GM13977 (cell line): ENCODE measurements around the gene NDUFA11.

Source experiments
- DNase-seq: peaks from one replicate; pipeline ENCODE4 v3.0.0; 2012; ENCODE audit warnings: low spot score
- CTCF ChIP-seq: IDR thresholded peaks from 2 replicates; pipeline ENCODE4 v1.5.1; 2012; ENCODE audit warnings: mild to moderate bottlenecking, control low read depth; ENCODE audit not compliant: insufficient read depth; ENCODE audit errors: extremely low read depth, missing control alignments
- in situ Hi-C: fragments of 300-500 bp; cut with MboI; formaldehyde crosslinking; loops from one replicate; pipeline ENCODE4 v1.12.0; 2022; ENCODE audit warnings: low sequenced_read_pairs, low pct_unique_long_range_greater_than_20kb, mixed read lengths, inconsistent platforms; ENCODE audit not compliant: unreplicated experiment

Gene NDUFA11

GRCh38 chr19:5926641-5927440, 23.3 kb upstream of the NDUFA11 start:
- no peak for TF ChIP-seq CTCF
- no peak for DNase-seq
- in situ Hi-C loops = no loop called here

- TF ChIP-seq CTCF = no peak
- in situ Hi-C loops = no loop called here
- no peak for DNase-seq
These were observed 22.3 kb upstream of the NDUFA11 start for GRCh38 chr19:5925830-5926427.

- no peak for TF ChIP-seq CTCF
- in situ Hi-C loops = no loop called here
- DNase-seq = no peak
These were observed 19.8 kb upstream of the NDUFA11 start for GRCh38 chr19:5923356-5923755.

GRCh38 chr19:5922161-5922545, 18.6 kb upstream of the NDUFA11 start:
- no peak for TF ChIP-seq CTCF
- DNase-seq = no peak
- in situ Hi-C loops = no loop called here

- DNase-seq = no peak
- in situ Hi-C loops = no loop called here
- TF ChIP-seq CTCF = no peak
These were observed 18.0 kb upstream of the NDUFA11 start for GRCh38 chr19:5921516-5922160.

- in situ Hi-C loops = no loop called here
- no peak for TF ChIP-seq CTCF
- DNase-seq = no peak
These were observed 15.0 kb upstream of the NDUFA11 start for GRCh38 chr19:5918463-5919079.
